Thyroid gland (tissue), 4 donors: Measurements from ENCODE around the gene SLC8A3. TPM values are rescaled to one million over a fixed set of nuclear protein-coding genes. Genes with fewer than 3 reads are reported as not detected.

ENCODE experiments used
- DNase-seq, 2 donors: peaks; one replicate each; pipeline ENCODE4 v3.0.0-alpha.2; 2019
- H3K27ac ChIP-seq, 3 donors: fragments of 200-600 bp; sonication (generic); 1 replicate in 2 of 3; 2 replicates in 1 of 3; pipeline ENCODE4 v1.5.1; 2016 to 2019; ENCODE audit warnings: mild to moderate bottlenecking in 1 of 3, moderate library complexity in 1 of 3
- H3K27me3 ChIP-seq: fragments of 200-600 bp; sonication (generic); one replicate; pipeline ENCODE4 v1.5.1; 2019
- H3K36me3 ChIP-seq, 2 donors: fragments of 200-600 bp; sonication (generic); one replicate each; pipeline ENCODE4 v1.5.1; 2016 to 2019
- H3K4me1 ChIP-seq, 2 donors: fragments of 200-600 bp; sonication (generic); one replicate each; pipeline ENCODE4 v1.5.1; 2017 to 2019
- H3K4me3 ChIP-seq, 3 donors: fragments of 200-600 bp; sonication (generic); replicated peaks in 1 of 3; 1 replicate in 2 of 3; 2 replicates in 1 of 3; pipeline ENCODE4 v1.5.1; 2016; ENCODE audit warnings: mild to moderate bottlenecking in 1 of 3
- H3K9me3 ChIP-seq: fragments of 200-600 bp; sonication (generic); one replicate; pipeline ENCODE4 v1.5.1; 2017
- CTCF ChIP-seq, 6 experiments: fragments of 200-600 bp in 3 of 6; fragments of 450-650 bp in 3 of 6; sonication (generic) in 3 of 6; IDR thresholded peaks; one replicate each; pipeline ENCODE4 v1.5.1; 2016 to 2019; ENCODE audit warnings: antibody characterized with exemption in 6 of 6, mild to moderate bottlenecking in 2 of 6, inconsistent platforms in 1 of 6, moderate library complexity in 1 of 6
- POLR2A ChIP-seq, 2 donors: fragments of 450-650 bp; IDR thresholded peaks; one replicate each; pipeline ENCODE4 v1.6.1; 2017; ENCODE audit warnings: antibody characterized with exemption in 2 of 2, mild to moderate bottlenecking in 2 of 2, moderate library complexity in 1 of 2
- WGBS, 2 donors: methylation state at CpG; one replicate each; pipeline ENCODE4 v1.1.5; 2017; 5-methylcytosine and 5-hydroxymethylcytosine counted together
- intact Hi-C: fragments of 100-400 bp; cut with DNase I; formaldehyde crosslinking; loops from one replicate; pipeline ENCODE4 v1.15.1; 2023
- total RNA-seq, 4 donors: library from RNA; depleted of rRNA; stranded (reverse); fragments of >200 nt; gene quantifications; one replicate each; pipeline ENCODE4 v1.2.3, GENCODE V29; 2016

Gene SLC8A3
- total RNA-seq, 4 donors from 2014 or later: 0.29 TPM; not detected in 3

- TF ChIP-seq POLR2A (IDR thresholded peaks at IDR 0.05) (no peak), CTCF (IDR thresholded peaks at IDR 0.05) (no peak)
- intact Hi-C loops: no loop called here
These were observed 39.7 kb downstream of the SLC8A3 start for GRCh38 chr14:70148911-70149595.

GRCh38 chr14:70148351-70148750 is 40.4 kb downstream of the SLC8A3 start:
- DNase-seq: no peak
- H3K27me3 ChIP-seq: no peaks in the 10 kb centered on the region
- H3K4me3 ChIP-seq: no peak overlapping the region
- H3K27ac ChIP-seq: no peak overlapping the region
- no peaks in the 10 kb centered on the region for H3K36me3 ChIP-seq
- intact Hi-C loops: no loop called here
- TF ChIP-seq CTCF (IDR thresholded peaks at IDR 0.05): no peak
- no peak for TF ChIP-seq POLR2A (IDR thresholded peaks at IDR 0.05)
- 86 to 89% methylated on average over 3 of the region's 3 CpGs for WGBS, 2 donors
- H3K9me3 ChIP-seq: no peaks in the 10 kb centered on the region
- no peaks in the 10 kb centered on the region for H3K4me1 ChIP-seq

More at GRCh38 chr14:70148911-70149595, 39.7 kb downstream of the SLC8A3 start:
- DNase-seq: no peak
- H3K4me3 ChIP-seq: no peak overlapping the region
- 40 to 46% methylated on average over 3 of the region's 3 CpGs for WGBS, 2 donors
- no peaks in the 10 kb centered on the region for H3K36me3 ChIP-seq
- no peaks in the 10 kb centered on the region for H3K9me3 ChIP-seq
- H3K27me3 ChIP-seq: no peaks in the 10 kb centered on the region
- H3K4me1 ChIP-seq: no peaks in the 10 kb centered on the region
- no peak overlapping the region for H3K27ac ChIP-seq

GRCh38 chr14:70144046-70144445 is 44.7 kb downstream of the SLC8A3 start:
- H3K27me3 ChIP-seq: no peaks in the 10 kb centered on the region
- H3K9me3 ChIP-seq: no peaks in the 10 kb centered on the region
- H3K36me3 ChIP-seq: no peaks in the 10 kb centered on the region
- intact Hi-C loops: no loop called here
- no peaks in the 10 kb centered on the region for H3K4me1 ChIP-seq
- no peak for TF ChIP-seq CTCF (IDR thresholded peaks at IDR 0.05)
- DNase-seq: no peak
- 73 to 77% methylated on average over 6 of the region's 6 CpGs for WGBS, 2 donors
- no peak overlapping the region for H3K27ac ChIP-seq
- no peak overlapping the region for H3K4me3 ChIP-seq

- Histone ChIP-seq H3K9me3 (no peaks in the 10 kb centered on the region), H3K36me3 (no peaks in the 10 kb centered on the region), H3K4me3 (no peak overlapping the region), H3K27me3 (no peaks in the 10 kb centered on the region), H3K4me1 (no peaks in the 10 kb centered on the region), H3K27ac (no peak overlapping the region)
- TF ChIP-seq CTCF (IDR thresholded peaks at IDR 0.05) (no peak), POLR2A (IDR thresholded peaks at IDR 0.05) (no peak)
- no peak for DNase-seq
- intact Hi-C loops: no loop called here
- WGBS, 2 donors: 76 to 79% methylated on average over 5 of the region's 5 CpGs
These were observed 45.4 kb downstream of the SLC8A3 start for GRCh38 chr14:70143306-70143705.

GRCh38 chr14:70140614-70141013 is 48.1 kb downstream of the SLC8A3 start:
- Histone ChIP-seq H3K9me3 (no peaks in the 10 kb centered on the region), H3K36me3 (no peaks in the 10 kb centered on the region), H3K4me3 (no peak overlapping the region), H3K27me3 (no peaks in the 10 kb centered on the region), H3K27ac (no peak overlapping the region), H3K4me1 (no peaks in the 10 kb centered on the region)
- intact Hi-C loops: no loop called here
- WGBS, 2 donors: 71 to 89% methylated on average over 1 of the region's 1 CpG
- no peak for DNase-seq
- TF ChIP-seq CTCF (IDR thresholded peaks at IDR 0.05): no peak
- no peak for TF ChIP-seq POLR2A (IDR thresholded peaks at IDR 0.05)
